GM19468 (cell line): ENCODE results near the gene PLCE1.

Experiments
- ATAC-seq: cut with Tn5 transposase; IDR thresholded peaks from one replicate; pipeline ENCODE4 v1.9.1; 2021; ENCODE audit warnings: mild to moderate bottlenecking, moderate library complexity, moderate number of reproducible peaks; ENCODE audit not compliant: unreplicated experiment; ENCODE audit errors: extremely low read depth

The PLCE1 gene

GRCh38 chr10:94016727-94017714 is 23.3 kb downstream of the PLCE1 start:
- ATAC-seq, result no peak

- ATAC-seq, result no peak
These were observed 24.4 kb downstream of the PLCE1 start for GRCh38 chr10:94018107-94018506.

- ATAC-seq, result no peak
These were observed 30.2 kb downstream of the PLCE1 start for GRCh38 chr10:94023906-94024305.

- no peak for ATAC-seq
These were observed 30.7 kb downstream of the PLCE1 start for GRCh38 chr10:94024407-94024806.

- no peak for ATAC-seq
These were observed 32.1 kb downstream of the PLCE1 start for GRCh38 chr10:94025806-94026205.

GRCh38 chr10:94027197-94027596 is 33.5 kb downstream of the PLCE1 start:
- ATAC-seq, result no peak

- no peak for ATAC-seq
These were observed 36.2 kb downstream of the PLCE1 start for GRCh38 chr10:94029955-94030354.

GRCh38 chr10:94035982-94036765 is 42.4 kb downstream of the PLCE1 start:
- no peak for ATAC-seq

GRCh38 chr10:94036766-94037033 is 43.0 kb downstream of the PLCE1 start:
- ATAC-seq, result no peak

GRCh38 chr10:94037286-94037685 is 43.6 kb downstream of the PLCE1 start:
- ATAC-seq, result no peak

- ATAC-seq, result no peak
These were observed 44.3 kb downstream of the PLCE1 start for GRCh38 chr10:94038024-94038423.

GRCh38 chr10:94041206-94041605 is 47.5 kb downstream of the PLCE1 start:
- no peak for ATAC-seq

GRCh38 chr10:94042001-94042833 is 48.5 kb downstream of the PLCE1 start:
- no peak for ATAC-seq

GRCh38 chr10:94042834-94043175 is 49.1 kb downstream of the PLCE1 start:
- ATAC-seq, result no peak
